GM19463 (cell line): ENCODE measurements around the gene ABCA7.

Source experiments
- ATAC-seq: cut with Tn5 transposase; IDR thresholded peaks from one replicate; pipeline ENCODE4 v1.9.1; 2021; ENCODE audit warnings: mild to moderate bottlenecking, moderate library complexity; ENCODE audit not compliant: unreplicated experiment

Gene ABCA7

GRCh38 chr19:1102407-1103131, 62.7 kb downstream of the ABCA7 start:
- peak; percentile 32 for ATAC-seq

GRCh38 chr19:1103132-1103707, 63.3 kb downstream of the ABCA7 start:
- ATAC-seq, result no peak

GRCh38 chr19:1103708-1104310, 63.9 kb downstream of the ABCA7 start, which contains the start of gene GPX4:
GPX4 (plus strand) TSS chr19:1103994; CDS start chr19:1104044, 50 bp downstream.
- peak; percentile 64 for ATAC-seq

- peak; percentile 28 for ATAC-seq
These were observed 64.6 kb downstream of the ABCA7 start for GRCh38 chr19:1104311-1105007.

GRCh38 chr19:1105008-1105872, 65.3 kb downstream of the ABCA7 start:
- ATAC-seq, result no peak

GRCh38 chr19:1105873-1106840, 66.2 kb downstream of the ABCA7 start:
- ATAC-seq, result no peak

GRCh38 chr19:1106841-1107660, 67.1 kb downstream of the ABCA7 start:
- no peak for ATAC-seq

- ATAC-seq, result no peak
These were observed 67.9 kb downstream of the ABCA7 start for GRCh38 chr19:1107661-1108261.

- ATAC-seq, result no peak
These were observed 68.6 kb downstream of the ABCA7 start for GRCh38 chr19:1108291-1109031.

GRCh38 chr19:1109032-1109551, 69.2 kb downstream of the ABCA7 start:
- no peak for ATAC-seq

GRCh38 chr19:1109697-1110671, 70.1 kb downstream of the ABCA7 start:
- no peak for ATAC-seq

GRCh38 chr19:1110809-1111640, 71.1 kb downstream of the ABCA7 start:
- ATAC-seq, result no peak

GRCh38 chr19:1111641-1112267, 71.8 kb downstream of the ABCA7 start:
- no peak for ATAC-seq

GRCh38 chr19:1112268-1113029, 72.5 kb downstream of the ABCA7 start:
- ATAC-seq, result no peak
